Adrenal gland (tissue), 5 donors: ENCODE measurements around the gene NUDT4B.
"Not testable (repeated sequence)": the region's sequence is repeated elsewhere in the genome, so short reads cannot be mapped to it uniquely, and the experiment has no call there.

Source experiments
- CTCF ChIP-seq, 6 experiments: fragments of 450-650 bp in 4 of 6; fragments of 200-600 bp in 2 of 6; sonication (generic) in 1 of 6; IDR thresholded peaks; 1 replicate in 5 of 6; 2 replicates in 1 of 6; pipeline versions ENCODE4 v1.5.1 to v1.8.0; 2016 to 2021; ENCODE audit warnings: antibody characterized with exemption in 6 of 6, mild to moderate bottlenecking in 2 of 6, moderate library complexity in 1 of 6
- POLR2A ChIP-seq, 2 donors: fragments of 450-650 bp; IDR thresholded peaks; one replicate each; pipeline ENCODE4 v1.6.1; 2017; ENCODE audit warnings: antibody characterized with exemption in 2 of 2, mild to moderate bottlenecking in 2 of 2, moderate library complexity in 1 of 2
- donor health status: DM: no; HTN: no; CAD: no.

GRCh38 chr1:148743726-148744720, 4.6 kb upstream of the NUDT4B start:
- TF ChIP-seq CTCF, POLR2A (IDR thresholded peaks at IDR 0.05): not testable (repeated sequence)
